ENCODE results near the gene CNTLN.
A peak's percentile ranks its signal among the peaks of the same experiment; 100 is the strongest.
"Not testable (repeated sequence)": the region's sequence is repeated elsewhere in the genome, so short reads cannot be mapped to it uniquely, and the experiment has no call there.

The CNTLN gene

DNA sequence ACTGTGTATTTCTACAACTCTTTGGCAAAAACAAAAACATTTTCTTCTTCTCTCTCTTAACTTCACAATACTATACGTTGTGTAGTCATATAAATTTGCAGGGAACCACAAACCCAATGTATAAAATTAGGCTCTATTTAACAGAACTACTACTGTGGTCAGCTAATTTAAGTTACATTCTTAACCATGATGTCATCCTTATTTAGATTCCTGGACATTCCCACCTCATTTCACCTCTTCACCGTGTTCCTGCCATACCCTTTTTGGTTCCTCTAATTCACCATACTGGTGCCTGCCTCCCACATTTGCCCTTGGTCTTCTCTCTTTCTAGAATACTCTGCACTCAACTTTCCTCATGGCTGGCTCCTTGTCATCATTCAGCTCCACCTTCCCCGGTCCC, 368.4 kb downstream of the CNTLN start:
- TF ChIP-seq, protein P1, sequence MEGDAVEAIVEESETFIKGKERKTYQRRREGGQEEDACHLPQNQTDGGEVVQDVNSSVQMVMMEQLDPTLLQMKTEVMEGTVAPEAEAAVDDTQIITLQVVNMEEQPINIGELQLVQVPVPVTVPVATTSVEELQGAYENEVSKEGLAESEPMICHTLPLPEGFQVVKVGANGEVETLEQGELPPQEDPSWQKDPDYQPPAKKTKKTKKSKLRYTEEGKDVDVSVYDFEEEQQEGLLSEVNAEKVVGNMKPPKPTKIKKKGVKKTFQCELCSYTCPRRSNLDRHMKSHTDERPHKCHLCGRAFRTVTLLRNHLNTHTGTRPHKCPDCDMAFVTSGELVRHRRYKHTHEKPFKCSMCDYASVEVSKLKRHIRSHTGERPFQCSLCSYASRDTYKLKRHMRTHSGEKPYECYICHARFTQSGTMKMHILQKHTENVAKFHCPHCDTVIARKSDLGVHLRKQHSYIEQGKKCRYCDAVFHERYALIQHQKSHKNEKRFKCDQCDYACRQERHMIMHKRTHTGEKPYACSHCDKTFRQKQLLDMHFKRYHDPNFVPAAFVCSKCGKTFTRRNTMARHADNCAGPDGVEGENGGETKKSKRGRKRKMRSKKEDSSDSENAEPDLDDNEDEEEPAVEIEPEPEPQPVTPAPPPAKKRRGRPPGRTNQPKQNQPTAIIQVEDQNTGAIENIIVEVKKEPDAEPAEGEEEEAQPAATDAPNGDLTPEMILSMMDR (IDR thresholded peaks at IDR 0.05; ENCODE audit: insufficient read depth, low read length, missing control alignments), result no peak
- POLR2A ChIA-PET, result no interaction called here
- CTCF ChIA-PET, result no interaction called here
- no peak for DNase-seq (ENCODE audit: low read depth, low spot score)
- H3K4me3 ChIP-seq (ENCODE audit: low read depth, low read length), result no peak overlapping the region

DNA sequence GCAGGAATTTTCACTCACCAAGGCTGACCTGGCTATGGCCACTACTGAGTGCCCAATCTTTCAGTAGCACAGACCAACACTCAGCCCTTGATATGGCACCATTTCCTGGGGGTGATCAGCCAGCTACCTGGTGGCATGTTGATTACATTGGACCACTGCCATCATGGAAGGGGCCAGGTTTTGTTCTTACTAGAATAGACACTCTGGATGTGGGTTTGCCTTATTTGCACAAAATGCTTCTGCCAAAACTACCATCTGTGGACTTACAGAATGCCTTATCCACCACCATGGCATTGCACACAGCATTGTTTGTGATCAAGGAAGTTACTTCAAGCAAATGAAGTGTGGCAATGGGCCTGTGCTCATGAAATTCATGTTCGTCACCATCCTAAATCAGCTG, 374.3 kb downstream of the CNTLN start:
- H3K4me3 ChIP-seq (ENCODE audit: low read depth, low read length), result no peak overlapping the region
- TF ChIP-seq, protein P1 (IDR thresholded peaks at IDR 0.05; ENCODE audit: insufficient read depth, low read length, missing control alignments), result no peak
- ChIA-PET CTCF (no interaction called here), POLR2A (no interaction called here)
- DNase-seq (ENCODE audit: low read depth, low spot score), result no peak

DNA sequence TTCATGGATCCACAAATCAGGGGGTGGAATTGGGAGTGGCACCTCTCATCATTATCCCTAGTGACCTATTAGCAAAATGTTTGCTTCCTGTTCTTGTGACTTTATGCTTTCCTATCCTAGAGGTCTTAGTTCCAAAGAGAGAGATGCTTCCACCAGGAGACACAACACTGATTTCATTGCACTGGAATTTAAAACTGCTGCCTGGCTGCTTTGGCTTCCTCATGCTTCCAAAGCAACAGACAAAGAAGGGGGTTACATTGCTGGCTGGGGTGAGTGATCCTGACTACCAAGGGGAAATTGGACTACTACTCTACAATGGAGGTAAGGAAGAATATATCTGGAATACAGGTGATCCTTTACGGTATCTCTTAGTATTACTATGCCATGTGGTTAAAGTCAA, 374.9 kb downstream of the CNTLN start:
- peak; percentile 19 for DNase-seq (ENCODE audit: low read depth, low spot score)
- TF ChIP-seq, protein P1 (IDR thresholded peaks at IDR 0.05; ENCODE audit: insufficient read depth, low read length, missing control alignments), result no peak
- ChIA-PET POLR2A (no interaction called here), CTCF (no interaction called here)
- no peak overlapping the region for H3K4me3 ChIP-seq (ENCODE audit: low read depth, low read length)

DNA sequence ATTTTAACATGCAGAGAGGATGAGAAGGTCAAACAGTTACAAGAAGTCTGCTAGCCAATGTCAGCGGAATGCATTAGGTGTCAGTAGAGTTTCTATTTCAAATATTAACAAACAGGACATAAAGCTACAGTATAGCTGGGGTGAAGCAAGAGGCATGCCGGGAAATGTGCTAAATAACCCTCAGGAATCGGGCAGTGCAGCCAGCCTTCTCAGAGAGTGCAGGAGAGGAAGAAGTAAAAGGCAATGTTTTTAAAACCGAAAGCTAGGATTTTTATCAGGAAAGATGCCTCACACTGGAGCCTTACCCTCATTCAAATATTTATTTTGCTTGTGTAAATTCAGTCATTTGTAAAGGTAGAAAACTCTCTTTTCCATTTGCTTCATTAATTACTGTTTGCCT, 384.9 kb downstream of the CNTLN start:
- TF ChIP-seq, protein P1 (IDR thresholded peaks at IDR 0.05; ENCODE audit: insufficient read depth, low read length, missing control alignments), result no peak
- CTCF ChIA-PET, result interaction anchor here (0.8 to 4.0 kb wide), 3 partner anchors 8 to 14 kb away, joined by 4 to 26 read pairs (median 25); no protein-coding TSS in a partner anchor
- no peak for DNase-seq (ENCODE audit: low read depth, low spot score)
- no peak overlapping the region for H3K4me3 ChIP-seq (ENCODE audit: low read depth, low read length)
- POLR2A ChIA-PET, result no interaction called here

DNA sequence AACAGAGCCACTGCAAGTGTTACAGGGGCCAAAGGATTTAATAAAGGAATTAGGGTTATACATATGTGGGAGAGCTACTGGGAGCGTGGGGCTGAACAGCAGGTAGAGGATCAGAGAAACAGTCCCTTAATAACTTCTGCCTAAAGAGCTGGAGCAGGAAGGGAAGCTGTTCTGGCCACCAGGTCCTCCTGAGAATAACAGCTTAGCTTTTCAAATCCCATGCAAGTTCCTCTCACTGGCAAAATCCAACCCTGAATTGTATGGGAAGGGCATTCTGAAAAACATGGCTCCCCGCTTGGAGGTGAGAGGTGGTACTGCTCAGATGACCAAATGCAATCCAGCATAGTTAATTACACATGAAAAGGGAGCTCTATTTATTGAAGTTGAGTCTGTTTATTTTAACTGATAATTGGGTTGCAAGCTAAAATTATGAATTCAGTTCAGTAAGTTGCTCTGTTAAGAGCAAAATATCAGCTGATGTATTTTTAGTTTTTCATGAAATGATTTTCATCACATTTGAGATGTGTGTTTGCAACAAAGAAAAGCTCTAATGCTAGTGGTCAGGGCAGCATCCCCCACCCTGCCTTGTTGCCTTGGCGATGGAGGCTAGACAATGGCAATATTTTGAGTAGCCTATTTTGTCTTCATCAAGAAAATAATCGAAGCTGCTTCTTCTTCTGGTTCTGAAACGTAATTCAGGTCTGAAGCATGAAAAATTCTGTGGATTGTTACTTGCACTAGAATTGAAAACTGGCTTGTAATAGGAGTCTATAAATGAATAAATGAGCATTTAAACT, 385.6 kb downstream of the CNTLN start:
- DNase-seq (ENCODE audit: low read depth, low spot score), result no peak
- ChIA-PET CTCF (interaction anchor here (0.8 to 4.0 kb wide), 3 partner anchors 8 to 13 kb away, joined by 4 to 26 read pairs (median 25); no protein-coding TSS in a partner anchor), POLR2A (no interaction called here)
- H3K4me3 ChIP-seq (ENCODE audit: low read depth, low read length), result no peak overlapping the region
- TF ChIP-seq, protein P1 (IDR thresholded peaks at IDR 0.05; ENCODE audit: insufficient read depth, low read length, missing control alignments), result no peak

DNA sequence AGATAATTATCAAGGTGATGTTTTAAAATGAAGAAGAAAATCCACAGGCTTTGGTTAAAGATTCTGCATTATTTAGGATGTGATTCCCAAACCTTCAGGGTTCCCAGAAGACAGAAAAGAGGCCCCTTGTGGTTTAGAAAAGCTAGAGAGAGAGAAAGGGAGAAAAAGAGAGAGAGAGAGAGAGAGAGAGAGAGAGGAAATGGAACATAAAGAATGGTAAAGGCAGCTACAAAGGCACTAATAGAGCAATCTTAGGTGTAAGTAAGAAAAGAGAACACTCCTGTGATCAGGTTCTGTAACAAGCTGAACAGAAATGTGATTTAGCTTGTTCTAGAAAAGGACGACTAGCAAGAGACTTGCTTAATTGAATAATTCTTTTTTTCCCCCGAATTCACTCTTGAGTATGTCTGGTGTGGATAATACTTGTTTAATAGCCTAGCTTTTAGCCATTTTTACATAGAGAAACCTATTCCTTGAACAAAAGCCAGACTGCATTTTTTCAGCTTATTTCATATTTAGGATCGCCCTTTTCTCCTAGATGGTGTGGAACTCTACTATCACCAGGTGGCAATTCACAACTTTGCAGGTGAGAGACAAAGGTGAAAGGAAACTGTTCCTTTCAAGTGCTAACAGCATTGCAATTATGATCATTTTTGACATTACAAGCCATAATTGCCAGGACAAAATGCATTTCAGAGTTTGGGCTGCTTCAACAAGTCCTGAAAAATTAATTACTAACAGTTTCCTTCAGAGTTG, 386.4 kb downstream of the CNTLN start:
- POLR2A ChIA-PET, result no interaction called here
- DNase-seq (ENCODE audit: low read depth, low spot score), result no peak
- CTCF ChIA-PET, result interaction anchor here (1.9 to 4.0 kb wide), 3 partner anchors 9 to 282 kb away, joined by 5 to 26 read pairs (median 25); no protein-coding TSS in a partner anchor

DNA sequence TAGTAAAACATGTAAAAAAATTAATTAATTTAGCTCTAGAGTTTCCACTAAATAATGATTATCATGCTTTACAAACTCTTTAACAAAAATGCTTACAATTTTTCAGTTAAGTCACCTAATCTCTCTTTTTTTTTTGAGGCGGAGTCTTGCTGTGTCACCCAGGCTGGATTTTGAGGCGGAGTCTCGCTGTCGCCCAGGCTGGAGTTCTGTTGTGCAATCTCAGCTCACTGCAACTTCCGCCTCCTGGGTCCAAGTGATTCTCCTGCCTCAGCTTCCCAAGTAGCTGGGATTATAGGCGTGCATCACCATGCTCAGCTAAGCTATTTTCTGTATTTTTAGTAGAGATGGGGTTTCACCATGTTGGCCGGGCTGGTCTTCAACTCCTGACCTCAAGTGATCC, 391.9 kb downstream of the CNTLN start:
- CTCF ChIA-PET, result interaction anchor here (0.7 to 2.4 kb wide), 3 partner anchors 276 to 729 kb away, joined by 3 to 14 read pairs (median 3); no protein-coding TSS in a partner anchor
- DNase-seq (ENCODE audit: low read depth, low spot score); POLR2A ChIA-PET; H3K4me3 ChIP-seq (ENCODE audit: low read depth, low read length): not testable (repeated sequence)

More for the DNA sequence above, 386.4 kb downstream of the CNTLN start:
- no peak overlapping the region for H3K4me3 ChIP-seq (ENCODE audit: low read depth, low read length)
- TF ChIP-seq, protein P1 (IDR thresholded peaks at IDR 0.05; ENCODE audit: insufficient read depth, low read length, missing control alignments), result no peak
